AG09319 (cell line): ENCODE data around the gene TMEM61.

Experiments
- DNase-seq: peaks from one replicate; pipeline ENCODE4 v3.0.0-alpha.2; 2010; ENCODE audit warnings: low read depth; ENCODE audit errors: extremely low read depth
- TF ChIP-seq, protein P1 (sequence below): IDR thresholded peaks from 2 replicates; pipeline ENCODE4 v1.5.1; 2011; ENCODE audit warnings: low read depth, mild to moderate bottlenecking, inconsistent platforms, low read length, moderate library complexity

TMEM61 gene

DNA sequence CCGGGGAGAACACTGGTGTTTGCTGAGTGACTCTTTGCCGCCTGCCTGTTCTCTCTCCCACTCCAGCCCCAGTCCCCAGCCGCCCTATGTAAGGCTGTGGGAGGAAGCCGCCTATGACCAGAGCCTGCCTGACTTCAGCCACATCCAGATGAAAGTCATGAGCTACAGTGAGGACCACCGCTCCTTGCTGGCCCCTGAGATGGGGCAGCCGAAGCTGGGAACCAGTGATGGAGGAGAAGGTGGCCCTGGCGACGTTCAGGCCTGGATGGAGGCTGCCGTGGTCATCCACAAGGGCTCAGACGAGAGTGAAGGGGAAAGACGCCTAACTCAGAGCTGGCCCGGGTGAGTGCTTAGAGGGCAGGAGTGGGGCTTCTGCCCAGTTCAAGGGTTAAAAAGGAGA, 26.5 kb downstream of the TMEM61 start:
- TF ChIP-seq, protein P1, sequence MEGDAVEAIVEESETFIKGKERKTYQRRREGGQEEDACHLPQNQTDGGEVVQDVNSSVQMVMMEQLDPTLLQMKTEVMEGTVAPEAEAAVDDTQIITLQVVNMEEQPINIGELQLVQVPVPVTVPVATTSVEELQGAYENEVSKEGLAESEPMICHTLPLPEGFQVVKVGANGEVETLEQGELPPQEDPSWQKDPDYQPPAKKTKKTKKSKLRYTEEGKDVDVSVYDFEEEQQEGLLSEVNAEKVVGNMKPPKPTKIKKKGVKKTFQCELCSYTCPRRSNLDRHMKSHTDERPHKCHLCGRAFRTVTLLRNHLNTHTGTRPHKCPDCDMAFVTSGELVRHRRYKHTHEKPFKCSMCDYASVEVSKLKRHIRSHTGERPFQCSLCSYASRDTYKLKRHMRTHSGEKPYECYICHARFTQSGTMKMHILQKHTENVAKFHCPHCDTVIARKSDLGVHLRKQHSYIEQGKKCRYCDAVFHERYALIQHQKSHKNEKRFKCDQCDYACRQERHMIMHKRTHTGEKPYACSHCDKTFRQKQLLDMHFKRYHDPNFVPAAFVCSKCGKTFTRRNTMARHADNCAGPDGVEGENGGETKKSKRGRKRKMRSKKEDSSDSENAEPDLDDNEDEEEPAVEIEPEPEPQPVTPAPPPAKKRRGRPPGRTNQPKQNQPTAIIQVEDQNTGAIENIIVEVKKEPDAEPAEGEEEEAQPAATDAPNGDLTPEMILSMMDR, result no peak
- no peak for DNase-seq

DNA sequence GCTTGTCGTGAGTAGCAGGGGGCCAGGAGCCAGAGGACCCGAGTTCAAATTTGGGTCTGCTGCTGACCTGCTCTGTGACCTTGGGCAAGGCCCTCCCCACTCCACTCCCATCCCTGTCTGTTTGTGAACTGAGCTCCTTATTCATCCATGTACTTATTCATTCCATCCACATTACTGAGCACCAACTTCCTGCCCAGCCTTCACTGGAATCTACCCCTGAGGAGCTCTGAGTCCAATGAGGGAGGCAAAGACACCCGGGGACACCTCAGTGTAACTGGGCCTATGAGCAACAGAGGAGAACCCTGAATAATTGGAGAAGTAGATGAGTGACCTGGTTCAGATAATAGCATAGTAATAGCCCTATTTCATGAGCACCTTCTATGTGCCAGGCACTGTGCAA, 27.2 kb downstream of the TMEM61 start:
- no peak for DNase-seq
- TF ChIP-seq, protein P1, result no peak

GRCh38 chr1:55010194-55010886, 29.9 kb downstream of the TMEM61 start:
- TF ChIP-seq, protein P1, result no peak
- no peak for DNase-seq

- TF ChIP-seq, protein P1, result no peak
- no peak for DNase-seq
Measured at GRCh38 chr1:55010887-55011217, 30.4 kb downstream of the TMEM61 start.

GRCh38 chr1:55012661-55013060, 32.2 kb downstream of the TMEM61 start:
- TF ChIP-seq, protein P1, result no peak
- DNase-seq, result no peak

DNA sequence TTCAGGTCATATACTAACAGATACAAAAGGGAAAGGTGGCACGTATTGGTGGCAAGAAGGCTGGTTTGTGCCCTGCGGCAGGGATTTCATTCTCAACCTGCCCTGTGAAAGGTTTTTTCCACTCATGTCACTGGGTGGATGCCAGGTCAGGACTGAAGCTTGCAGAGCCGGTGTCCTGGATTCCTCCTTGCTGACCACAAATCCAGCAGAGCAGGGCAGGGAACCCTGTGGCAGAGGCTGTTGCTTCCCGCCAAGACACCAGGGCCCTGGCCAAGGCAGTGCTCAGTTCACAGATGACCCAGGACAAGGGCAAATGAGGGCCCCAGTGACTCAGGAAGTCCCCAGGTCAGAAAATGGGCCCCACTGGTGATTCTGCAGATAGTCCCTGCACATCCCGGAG, 34.7 kb downstream of the TMEM61 start:
- no peak for DNase-seq
- TF ChIP-seq, protein P1, result no peak

GRCh38 chr1:55015731-55016620, 35.5 kb downstream of the TMEM61 start:
- DNase-seq, result peak; percentile 23
- TF ChIP-seq, protein P1, result no peak
